RPMI8226 (cell line): Measurements from ENCODE around the gene ADCY7.

Experiments used
- DNase-seq: peaks from one replicate; pipeline ENCODE4 v3.0.0-alpha.2; 2015

Gene ADCY7

GRCh38 chr16:50269061-50269705 is 2.8 kb downstream of the ADCY7 start:
- DNase-seq: no peak

- peak; percentile 1 for DNase-seq
Measured at GRCh38 chr16:50269769-50270509, 3.6 kb downstream of the ADCY7 start.

DNA sequence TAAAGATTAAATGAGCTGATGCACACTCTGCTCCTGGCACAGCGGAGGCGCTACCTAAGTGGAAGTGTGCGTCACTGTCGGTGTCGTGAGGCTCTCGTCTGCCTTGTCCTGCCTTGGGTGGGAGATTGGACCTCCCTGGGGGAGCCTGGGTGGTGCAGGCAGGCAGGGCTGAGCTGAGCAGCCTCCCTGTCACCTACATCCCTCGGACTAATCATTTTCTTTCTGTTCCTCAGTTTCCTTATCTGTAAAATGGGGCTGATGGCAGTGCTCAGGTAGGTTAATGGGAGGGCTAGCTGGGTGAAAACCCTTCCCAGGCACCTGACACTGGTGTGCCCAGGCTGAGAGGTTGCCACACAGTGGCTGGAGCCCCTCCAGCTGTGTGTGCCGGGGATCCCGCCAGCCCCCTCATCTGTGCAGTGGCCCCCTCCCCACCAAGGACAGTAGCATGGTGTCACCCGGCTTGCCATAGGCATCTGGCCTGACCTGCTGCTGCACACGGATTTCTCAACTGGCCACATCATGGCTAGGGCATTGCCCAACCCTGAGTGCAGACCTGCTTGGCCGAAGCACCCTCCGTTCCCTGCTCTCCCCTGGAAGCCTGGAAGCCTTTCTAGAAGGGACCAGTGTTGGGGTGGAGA is 4.3 kb downstream of the ADCY7 start:
- DNase-seq: peak; percentile 2

DNA sequence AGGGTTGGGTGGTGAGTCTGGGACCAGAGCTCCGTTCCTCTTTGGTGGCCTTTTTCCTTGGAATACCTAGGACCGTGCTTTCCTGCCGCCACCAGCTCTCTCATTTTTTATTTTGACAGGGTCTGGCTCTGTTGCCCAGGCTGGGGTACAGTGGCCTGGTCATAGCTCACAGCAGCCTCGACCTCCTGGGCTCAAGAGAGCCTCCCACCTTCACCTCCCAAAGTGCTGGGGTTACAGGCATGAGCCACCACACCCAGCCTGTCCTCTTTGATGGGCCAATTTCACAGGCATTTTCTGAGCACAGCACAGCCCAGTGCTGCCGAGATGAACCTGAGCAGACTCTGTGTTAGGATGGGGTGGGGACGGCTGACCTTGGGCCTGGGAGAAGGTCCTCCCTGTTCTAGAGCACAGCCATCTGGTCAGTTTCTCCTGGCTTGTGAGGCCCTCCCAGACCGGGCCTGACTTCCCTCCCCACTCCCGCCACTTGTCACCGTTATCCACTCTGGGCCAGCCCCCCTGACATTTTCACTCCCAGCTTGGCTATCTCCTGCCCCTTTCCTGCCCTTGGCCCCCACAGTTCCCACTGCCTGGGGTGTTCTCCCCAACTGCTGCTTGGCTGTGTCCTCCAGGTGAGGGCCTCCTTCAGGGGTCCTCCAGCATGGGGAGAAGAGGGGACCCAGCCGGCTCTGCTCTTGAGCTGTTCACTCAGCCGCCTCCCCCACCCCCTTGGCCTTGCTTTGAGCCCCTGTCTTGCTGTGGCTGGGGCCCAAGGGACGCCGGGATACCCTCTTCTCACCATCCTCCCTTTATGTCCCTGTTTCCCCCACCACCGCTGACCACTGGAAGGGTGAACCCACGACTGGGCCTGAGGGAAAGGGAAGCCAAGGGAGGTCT is 5.0 kb downstream of the ADCY7 start:
- DNase-seq: peak; percentile 1

DNA sequence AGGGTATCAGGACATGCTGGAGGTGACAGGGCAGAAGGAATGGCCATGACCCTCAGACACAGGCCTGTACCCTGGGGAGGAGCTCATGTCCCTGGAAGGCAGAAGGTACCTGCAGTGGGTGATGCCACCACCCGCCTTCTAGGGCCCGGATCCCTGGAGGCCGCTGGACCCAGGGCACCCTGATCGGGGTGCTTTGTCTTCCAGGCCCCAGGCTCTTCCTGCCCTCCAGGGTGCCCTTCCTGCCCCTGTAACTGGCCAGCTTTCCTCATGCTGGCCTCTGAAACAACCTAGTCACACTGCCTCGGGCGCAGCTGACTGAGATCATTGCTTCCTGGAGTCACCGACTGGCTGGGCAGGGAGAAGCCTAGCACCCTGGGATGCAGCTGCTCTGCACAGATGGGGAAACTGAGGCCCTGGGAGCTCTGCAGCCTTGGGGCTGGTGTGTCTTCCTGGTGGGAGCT is 5.8 kb downstream of the ADCY7 start:
- peak; percentile 2 for DNase-seq

- peak; percentile 1 for DNase-seq
Measured at GRCh38 chr16:50272687-50273381, 6.5 kb downstream of the ADCY7 start.

GRCh38 chr16:50273382-50273690 is 7.0 kb downstream of the ADCY7 start:
- DNase-seq: peak; percentile 7

- peak; percentile 93 for DNase-seq
Measured at GRCh38 chr16:50273888-50274325, 7.6 kb downstream of the ADCY7 start.

GRCh38 chr16:50274326-50275097 is 8.2 kb downstream of the ADCY7 start:
- peak; percentile 70 for DNase-seq

DNA sequence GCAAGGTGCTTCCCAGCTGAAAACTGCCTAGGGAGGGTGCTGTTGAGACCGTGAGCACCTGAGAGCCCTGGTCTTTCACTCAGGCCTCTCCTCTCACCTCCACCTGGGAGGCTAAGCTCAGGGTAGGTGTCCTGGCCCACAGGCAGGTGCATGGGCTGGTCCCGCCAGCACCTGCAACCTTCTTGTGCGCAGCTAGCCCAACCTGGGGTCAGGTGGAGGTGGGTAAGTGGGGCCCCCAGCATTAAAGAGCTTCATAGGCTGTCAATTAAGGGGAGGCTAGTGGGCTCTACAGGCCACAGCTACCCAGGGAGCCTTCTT is 8.7 kb downstream of the ADCY7 start:
- DNase-seq: peak; percentile 71

DNA sequence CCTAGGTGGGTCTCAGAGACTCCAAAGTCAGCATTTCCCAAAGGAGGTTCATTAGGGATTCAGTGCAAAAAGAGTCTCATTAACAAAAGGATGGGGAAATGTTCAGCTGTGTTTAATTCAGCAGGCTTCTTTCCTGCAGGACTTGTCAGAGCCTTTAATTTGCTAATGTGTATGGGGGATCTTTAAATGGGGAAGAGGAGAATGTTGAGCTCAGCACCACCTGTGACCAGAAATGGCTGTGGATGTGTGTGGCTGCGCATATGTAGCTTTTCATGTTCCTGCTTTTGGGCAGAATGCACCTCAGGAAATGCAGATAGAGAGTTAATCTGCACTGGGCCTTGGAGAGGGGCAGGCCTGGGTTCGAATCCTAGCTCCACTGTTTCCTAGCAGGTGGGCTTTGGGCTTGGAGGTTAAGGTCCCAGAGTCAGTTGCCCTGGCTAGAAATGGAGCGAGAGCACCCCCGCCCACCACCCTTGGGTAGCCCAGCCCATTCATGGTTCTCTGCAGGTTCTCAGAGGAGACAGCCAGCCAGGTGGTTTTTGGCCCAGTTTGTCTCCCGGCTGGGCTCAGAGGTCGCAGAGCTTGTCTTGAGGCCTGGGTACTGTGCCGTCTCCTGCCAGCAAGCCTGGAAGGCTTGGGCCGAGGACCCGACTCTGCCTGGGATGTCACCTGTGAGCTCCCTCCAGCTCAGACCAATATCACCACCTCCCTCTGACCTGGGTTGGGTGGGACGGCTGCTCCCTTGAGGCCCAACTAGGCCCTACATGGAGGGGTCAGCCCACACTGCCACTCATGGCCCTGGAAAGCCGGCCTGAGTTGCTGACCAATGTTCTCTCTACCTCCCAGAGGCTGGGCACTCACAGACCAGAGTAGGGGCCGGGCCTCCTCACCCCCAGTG is 9.3 kb downstream of the ADCY7 start:
- peak; percentile 82 for DNase-seq

- DNase-seq: no peak
Measured at GRCh38 chr16:50276326-50276640, 9.9 kb downstream of the ADCY7 start.

DNA sequence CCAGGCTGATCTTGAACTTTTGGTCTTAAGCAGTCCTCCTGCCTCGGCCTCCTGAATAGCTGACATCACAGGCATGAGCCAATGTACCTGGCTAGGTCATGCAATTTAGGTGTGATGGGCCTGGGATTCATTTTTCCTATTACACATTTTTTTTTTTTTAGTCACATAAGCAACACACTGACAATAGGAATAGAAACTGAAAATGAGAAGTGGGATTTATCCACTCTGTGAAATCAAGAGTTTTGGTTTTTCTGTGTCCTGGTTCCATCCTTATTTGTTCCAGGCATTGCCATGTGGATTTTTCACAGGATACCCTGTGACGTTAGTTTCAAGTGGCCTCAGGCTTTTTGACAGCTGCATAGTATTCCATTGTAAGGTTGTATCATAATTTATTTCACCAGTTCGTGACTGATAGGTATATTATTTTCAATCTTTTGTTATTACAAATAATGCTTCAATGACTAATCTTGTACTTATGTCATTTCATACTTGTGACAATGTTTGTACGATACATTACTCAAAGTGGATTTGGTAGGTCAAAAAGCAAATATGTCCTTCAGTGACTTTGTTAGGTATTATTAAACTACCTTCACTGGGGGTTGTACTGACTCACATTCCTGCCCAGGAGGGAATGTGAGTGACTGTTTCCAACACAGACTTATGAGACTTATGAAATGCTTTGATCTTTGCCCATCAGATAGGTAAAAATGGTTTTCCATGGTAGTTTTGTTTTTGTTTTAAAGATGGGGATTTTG is 10.6 kb downstream of the ADCY7 start:
- no peak for DNase-seq

GRCh38 chr16:50278251-50278650 is 11.9 kb downstream of the ADCY7 start:
- DNase-seq: no peak

DNA sequence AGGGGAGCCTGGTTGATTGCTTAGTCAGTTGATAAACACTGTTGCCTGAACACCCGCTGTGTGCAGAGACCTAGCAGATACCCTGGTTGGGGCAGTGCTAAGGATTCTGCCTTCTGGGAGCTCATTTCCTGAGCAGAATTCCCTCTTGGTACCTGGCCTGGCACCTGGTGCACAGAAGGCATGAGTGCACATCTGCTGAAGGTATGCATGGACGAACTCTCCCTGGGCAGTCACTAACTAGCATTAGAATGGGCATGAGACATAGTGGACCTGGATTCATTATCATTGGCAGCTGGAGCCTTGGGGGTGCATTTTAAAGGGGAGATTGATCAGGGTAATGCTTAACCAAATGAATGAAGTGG is 13.1 kb downstream of the ADCY7 start:
- DNase-seq: no peak

GRCh38 chr16:50280932-50281331 is 14.6 kb downstream of the ADCY7 start:
- DNase-seq: peak; percentile 63

GRCh38 chr16:50281391-50282009 is 15.1 kb downstream of the ADCY7 start:
- DNase-seq: peak; percentile 71

- peak; percentile 98 for DNase-seq
Measured at GRCh38 chr16:50282010-50282538, 15.7 kb downstream of the ADCY7 start.

GRCh38 chr16:50282955-50283631 is 16.7 kb downstream of the ADCY7 start:
- no peak for DNase-seq
